ENCODE data around the gene KIAA1614.

The KIAA1614 gene

GRCh38 chr1:180947499-180947885 lies 34.8 kb downstream of the KIAA1614 start:
- H3K4me3 ChIP-seq: no peak overlapping the region
- intact Hi-C loops (cut with DNase I; ENCODE audit: low total_unique reads): no loop called here
- no peak for TF ChIP-seq CTCF (IDR thresholded peaks at IDR 0.05)
- H3K27me3 ChIP-seq: no peaks in the 10 kb centered on the region
- H3K9me3 ChIP-seq: no peaks in the 10 kb centered on the region
- no peak overlapping the region for H3K27ac ChIP-seq
- DNase-seq: no peak
- H3K36me3 ChIP-seq: peaks cover 23 to 70% (median 48%) of the 10 kb centered on the region in 3 donors
- peaks cover 0 to 19% (median 6%) of the 10 kb centered on the region in 4 donors for H3K4me1 ChIP-seq

GRCh38 chr1:180947901-180948640 lies 35.4 kb downstream of the KIAA1614 start:
- Histone ChIP-seq H3K4me1 (peaks cover 0 to 23% (median 7%) of the 10 kb centered on the region in 4 donors), H3K27ac (no peak overlapping the region), H3K27me3 (no peaks in the 10 kb centered on the region), H3K4me3 (no peak overlapping the region), H3K36me3 (peaks cover 23 to 67% (median 46%) of the 10 kb centered on the region in 3 donors), H3K9me3 (no peaks in the 10 kb centered on the region)
- intact Hi-C loops (cut with DNase I; ENCODE audit: low total_unique reads): no loop called here
- TF ChIP-seq CTCF (IDR thresholded peaks at IDR 0.05): no peak
- no peak for DNase-seq

GRCh38 chr1:180948641-180949615 lies 36.2 kb downstream of the KIAA1614 start:
- H3K9me3 ChIP-seq: no peaks in the 10 kb centered on the region
- intact Hi-C loops (cut with DNase I; ENCODE audit: low total_unique reads): no loop called here
- DNase-seq: no peak

GRCh38 chr1:180949616-180950000 lies 36.9 kb downstream of the KIAA1614 start:
- Histone ChIP-seq H3K4me3 (no peak overlapping the region), H3K27me3 (no peaks in the 10 kb centered on the region), H3K36me3 (peaks cover 17 to 56% (median 39%) of the 10 kb centered on the region in 3 donors), H3K9me3 (no peaks in the 10 kb centered on the region), H3K27ac (no peak overlapping the region), H3K4me1 (peaks cover 0 to 30% (median 15%) of the 10 kb centered on the region in 4 donors)
- intact Hi-C loops (cut with DNase I; ENCODE audit: low total_unique reads): no loop called here
- no peak for DNase-seq
- no peak for TF ChIP-seq CTCF (IDR thresholded peaks at IDR 0.05)

More at GRCh38 chr1:180948641-180949615, 36.2 kb downstream of the KIAA1614 start:
- Histone ChIP-seq H3K4me3 (no peak overlapping the region), H3K4me1 (peaks cover 0 to 30% (median 13%) of the 10 kb centered on the region in 4 donors), H3K27ac (no peak overlapping the region), H3K27me3 (no peaks in the 10 kb centered on the region), H3K36me3 (peaks cover 23 to 63% (median 46%) of the 10 kb centered on the region in 3 donors)
- no peak for TF ChIP-seq CTCF (IDR thresholded peaks at IDR 0.05)

- DNase-seq: no peak
- intact Hi-C loops (cut with DNase I; ENCODE audit: low total_unique reads): no loop called here
- H3K27me3 ChIP-seq: no peaks in the 10 kb centered on the region
- peaks cover 10 to 49% (median 32%) of the 10 kb centered on the region in 3 donors for H3K36me3 ChIP-seq
- peaks cover 0 to 31% (median 18%) of the 10 kb centered on the region in 4 donors for H3K4me1 ChIP-seq
- no peaks in the 10 kb centered on the region for H3K9me3 ChIP-seq
- no peak overlapping the region for H3K27ac ChIP-seq
- no peak overlapping the region for H3K4me3 ChIP-seq
- no peak for TF ChIP-seq CTCF (IDR thresholded peaks at IDR 0.05)
Observed at GRCh38 chr1:180950321-180950720, 37.6 kb downstream of the KIAA1614 start.

All from tibial artery (tissue), 4 donors.